ENCODE results near the gene FAM162A.

FAM162A gene

DNA sequence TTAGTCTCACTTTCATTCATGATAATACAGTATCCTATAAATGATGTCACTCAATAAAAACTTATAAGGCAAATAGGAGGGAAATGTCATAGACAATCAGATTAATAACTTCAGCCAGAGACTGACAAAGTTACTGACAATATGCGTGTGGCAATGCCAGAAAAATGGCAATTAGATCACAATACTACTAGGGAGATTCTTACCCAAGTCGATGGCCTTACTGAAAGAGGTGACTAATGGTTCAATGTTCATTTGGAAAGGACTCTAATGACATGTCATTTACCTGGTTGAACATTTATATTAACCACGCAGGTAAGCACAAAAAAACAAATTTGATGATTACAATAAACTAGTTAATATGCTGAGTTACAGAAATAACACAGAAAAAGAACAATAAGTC lies 77.8 kb downstream of the FAM162A start:
- DNase-seq (ENCODE audit: low read depth) = no peak
- no peak for TF ChIP-seq CTCF (conservative IDR thresholded peaks at IDR 0.05; ENCODE audit: low read length)
- H3K4me3 ChIP-seq (ENCODE audit: low read length) = no peak overlapping the region
